ENCODE measurements around the gene TRIM31.

The TRIM31 gene

DNA sequence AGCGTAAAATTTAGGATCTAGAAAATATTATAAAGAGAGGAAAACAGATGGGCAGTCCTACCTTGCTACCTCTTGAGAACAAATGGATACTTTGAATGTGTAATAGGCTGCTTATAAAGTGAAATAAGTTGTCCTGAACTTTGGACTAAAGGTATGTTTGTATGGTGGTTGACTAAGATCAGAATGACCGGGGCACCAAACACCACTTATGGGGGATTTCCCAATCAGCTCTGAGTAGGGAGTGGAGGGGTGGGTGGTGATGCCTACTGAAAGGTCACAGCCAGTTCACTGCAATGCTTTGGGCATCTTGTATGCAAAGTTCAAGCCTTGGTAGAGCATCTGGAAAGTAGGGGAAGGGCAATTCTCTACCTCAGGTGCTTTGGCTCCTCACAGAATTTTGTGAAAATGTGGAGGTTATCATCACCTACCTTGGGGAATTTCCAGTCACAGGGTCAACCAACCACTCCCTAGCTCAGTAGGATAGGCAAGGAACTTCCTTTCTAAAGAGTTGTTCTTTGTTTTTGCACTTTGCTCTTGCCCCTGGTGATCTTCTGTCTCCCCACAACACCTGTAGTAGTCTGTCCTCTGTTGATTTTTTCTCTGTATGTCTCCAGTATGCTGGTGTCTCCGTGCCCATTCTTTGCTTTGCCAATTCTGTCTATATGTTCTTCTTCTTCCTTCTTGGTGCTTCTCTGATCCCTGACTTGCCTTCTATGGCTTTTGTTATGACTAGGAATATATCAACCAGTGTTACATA lies at the start of gene TRIM31:
TRIM31 (minus strand) TSS at position 88 of the 757 bp plus-strand sequence. CDS start 285 bp downstream, outside the sequence.
- DNase-seq = no peak

GRCh38 chr6:30162265-30163089 lies 49.6 kb upstream of the TRIM31 start:
- DNase-seq = no peak

DNA sequence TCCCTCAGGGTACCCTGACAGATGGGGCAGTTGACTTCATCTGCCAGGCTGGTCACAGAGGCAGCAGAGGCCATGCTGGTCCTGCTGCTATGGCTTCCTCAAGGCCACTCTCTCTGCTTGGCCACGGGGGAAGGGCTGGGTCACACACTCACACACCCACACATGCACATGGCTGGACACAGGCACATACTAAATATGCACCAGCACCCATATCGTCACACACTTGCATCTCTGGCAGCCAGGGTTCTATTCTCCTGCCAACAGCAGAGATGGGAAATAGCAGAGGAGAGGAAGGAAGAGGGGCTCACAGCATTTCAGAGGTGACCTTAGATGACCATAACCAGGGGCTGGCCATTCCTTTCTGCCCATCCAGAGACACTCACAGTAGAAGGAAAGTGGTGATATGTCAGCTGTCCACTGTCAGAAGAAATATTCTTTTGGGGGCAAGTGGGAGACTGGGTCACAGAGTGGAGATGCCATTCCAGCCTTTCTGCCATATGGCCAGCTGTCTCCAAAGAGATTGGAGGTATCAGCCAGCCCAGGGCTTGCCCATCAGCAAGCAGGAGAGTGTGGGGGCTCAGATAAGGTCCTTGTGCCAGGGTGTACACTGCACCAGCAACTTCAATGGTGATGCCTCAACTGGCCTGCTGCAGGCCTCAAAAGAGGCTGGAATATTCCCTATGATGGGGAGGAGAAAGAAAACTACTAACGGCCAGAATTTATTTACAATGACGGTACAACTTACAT lies 48.1 kb upstream of the TRIM31 start, which contains the start of gene TRIM10:
TRIM10 (minus strand) TSS at position 427 of the 747 bp plus-strand sequence; CDS start at position 74, 353 bp downstream.
- no peak for DNase-seq

DNA sequence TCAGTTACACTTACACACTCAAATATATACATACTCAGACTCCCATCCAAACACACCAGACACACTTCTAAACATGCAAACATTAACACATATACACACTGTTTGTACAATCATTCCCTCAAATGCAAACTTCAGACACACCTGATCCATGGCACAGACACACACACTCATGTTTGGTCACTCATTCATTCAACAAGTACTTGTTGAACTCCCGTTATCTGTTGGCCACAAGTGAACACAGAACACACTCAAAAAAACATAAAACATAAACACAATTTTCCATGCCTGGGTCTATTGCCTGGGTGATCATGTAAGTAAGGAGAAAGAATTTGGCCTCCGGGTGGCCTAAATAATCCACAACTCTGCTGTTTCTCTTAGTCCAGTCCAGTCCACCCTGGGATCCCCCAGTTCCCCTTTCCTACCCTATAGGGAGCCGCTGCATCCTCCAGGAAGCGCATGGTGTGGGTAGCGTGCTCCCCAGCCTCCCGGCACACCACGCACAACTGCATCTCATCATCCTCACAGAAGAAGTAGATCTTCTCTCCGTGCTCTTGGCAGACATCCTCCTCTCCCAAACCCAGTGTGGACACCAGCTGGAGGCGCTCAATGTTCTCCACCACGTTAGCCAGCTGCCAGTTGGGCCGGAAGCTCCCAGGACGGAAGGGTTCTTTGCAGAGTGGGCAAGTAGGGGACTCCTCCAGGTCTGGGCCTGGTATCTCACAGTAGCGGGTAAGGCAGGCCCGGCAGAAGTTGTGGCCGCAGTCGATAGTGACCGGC lies 47.3 kb upstream of the TRIM31 start:
- no peak for DNase-seq

- no peak for DNase-seq
Measured at GRCh38 chr6:30158475-30159040, 45.7 kb upstream of the TRIM31 start.

- no peak for DNase-seq
Measured at GRCh38 chr6:30157999-30158398, 45.1 kb upstream of the TRIM31 start.

GRCh38 chr6:30157581-30157980 lies 44.7 kb upstream of the TRIM31 start:
- DNase-seq = no peak

GRCh38 chr6:30156774-30157173 lies 43.9 kb upstream of the TRIM31 start:
- DNase-seq = no peak

DNA sequence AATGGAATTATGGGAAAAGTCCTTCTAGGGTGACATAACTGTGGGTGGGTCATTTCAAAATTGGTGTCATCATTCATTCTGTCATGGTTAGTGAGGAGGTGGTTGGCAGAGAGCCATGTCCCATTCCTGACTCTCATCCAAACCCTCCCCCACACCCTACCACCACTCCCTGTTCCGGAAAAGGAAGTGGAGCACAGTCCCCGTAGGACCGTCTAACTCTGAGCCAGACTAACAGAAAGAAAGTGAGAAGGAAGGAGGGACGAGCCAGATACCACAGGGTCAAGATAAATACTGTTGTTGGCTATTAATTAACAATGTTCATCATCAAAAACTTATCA lies 43.3 kb upstream of the TRIM31 start:
- DNase-seq = no peak

DNA sequence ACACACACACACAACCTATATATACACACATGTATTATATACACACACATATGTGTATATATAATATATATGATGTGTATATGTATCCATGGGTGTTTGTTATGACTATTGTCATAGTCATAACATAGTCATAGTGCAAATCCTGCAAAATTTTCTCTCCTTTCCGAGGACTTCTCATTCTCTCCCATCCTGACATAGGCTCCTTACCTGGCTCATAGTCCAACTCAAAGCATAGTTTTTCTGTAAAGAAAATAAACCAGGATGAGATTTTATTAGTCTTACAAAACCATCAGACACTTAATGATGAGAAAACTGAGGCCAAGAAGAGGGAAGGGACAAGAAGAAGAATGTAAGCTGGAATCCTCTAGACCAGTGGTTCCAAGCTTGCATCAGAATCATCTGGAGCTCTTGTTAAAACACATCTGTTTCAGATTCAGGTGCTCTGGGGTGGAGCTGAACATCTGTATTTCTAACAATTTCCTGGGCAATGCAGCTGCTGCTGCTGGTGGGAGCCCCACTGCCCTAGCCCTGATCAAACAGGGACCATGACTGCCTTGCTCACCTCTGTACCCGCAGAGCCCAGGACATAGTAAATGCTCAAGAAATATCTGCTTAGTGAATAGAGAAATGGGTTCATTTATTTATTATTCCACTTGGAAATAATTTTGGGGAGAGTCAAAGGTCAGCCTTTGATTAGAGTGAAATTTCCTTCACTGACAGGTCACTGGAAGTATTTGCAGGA lies 42.8 kb upstream of the TRIM31 start:
- no peak for DNase-seq

GRCh38 chr6:30154709-30155519 lies 42.0 kb upstream of the TRIM31 start:
- no peak for DNase-seq

GRCh38 chr6:30154061-30154460 lies 41.2 kb upstream of the TRIM31 start:
- DNase-seq = no peak

GRCh38 chr6:30152910-30153610 lies 40.2 kb upstream of the TRIM31 start:
- DNase-seq = no peak

- no peak for DNase-seq
Measured at GRCh38 chr6:30152016-30152673, 39.3 kb upstream of the TRIM31 start.

- DNase-seq = no peak
Measured at GRCh38 chr6:30151580-30151979, 38.7 kb upstream of the TRIM31 start.

GRCh38 chr6:30150671-30151395 lies 37.9 kb upstream of the TRIM31 start:
- DNase-seq = no peak

DNA sequence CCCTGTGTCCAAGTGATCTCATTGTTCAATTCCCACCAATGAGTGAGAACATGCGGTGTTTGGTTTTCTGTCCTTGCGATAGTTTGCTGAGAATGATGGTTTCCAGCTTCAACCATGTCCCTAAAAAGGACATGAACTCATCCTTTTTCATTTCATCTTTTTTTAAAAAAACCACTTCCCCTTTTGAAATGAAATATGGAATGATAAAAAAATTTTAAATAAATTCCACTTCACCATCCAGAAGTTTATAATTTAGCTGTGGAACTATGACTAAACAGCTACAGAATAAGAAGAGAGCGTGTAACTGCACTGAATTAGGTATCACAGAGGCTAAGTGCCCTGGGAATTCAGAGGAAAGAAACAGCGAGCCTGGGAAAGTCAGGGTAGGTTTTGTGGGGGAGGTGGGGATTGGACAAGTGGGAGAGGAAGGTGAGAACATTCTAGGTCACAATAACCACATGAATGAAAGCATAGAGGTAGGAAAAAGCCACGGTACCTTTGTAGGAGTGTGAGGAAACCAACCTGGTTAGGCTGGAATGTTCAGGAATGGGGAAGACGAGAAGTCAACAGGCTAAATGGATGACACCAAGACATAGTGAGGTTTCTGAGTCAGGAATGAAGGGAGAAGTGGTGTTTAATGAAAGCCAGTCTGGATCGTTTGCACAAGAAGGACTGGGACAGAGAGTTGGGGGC lies 37.1 kb upstream of the TRIM31 start:
- no peak for DNase-seq

GRCh38 chr6:30149234-30149633 lies 36.3 kb upstream of the TRIM31 start:
- no peak for DNase-seq
